Measurements from ENCODE around the gene FGB.

FGB gene

DNA sequence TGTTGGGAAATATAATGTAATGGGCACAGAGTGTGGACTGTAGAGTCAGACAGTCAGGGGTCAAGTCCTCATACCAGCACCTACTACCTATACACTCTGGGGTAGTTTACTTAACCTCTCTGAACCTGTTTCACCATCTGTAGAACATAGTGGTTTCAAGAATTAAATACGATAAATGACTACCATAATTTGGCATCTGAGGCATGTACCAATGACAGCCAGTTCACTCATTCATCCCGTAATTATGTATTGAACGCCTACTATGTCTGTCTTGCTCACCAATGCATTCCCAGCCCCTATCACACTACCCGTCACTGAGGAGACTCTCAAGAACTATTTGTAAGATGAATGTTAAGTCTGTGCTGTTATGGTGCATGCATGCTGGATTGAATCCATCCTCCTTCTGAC, 2.0 kb upstream of the FGB start:
- TF ChIP-seq CTCF (IDR thresholded peaks at IDR 0.05; ENCODE audit: insufficient read depth, low read length, missing control alignments), result no peak

GRCh38 chr4:154564311-154564710, 1.5 kb downstream of the FGB start:
- no peak for TF ChIP-seq CTCF (IDR thresholded peaks at IDR 0.05; ENCODE audit: insufficient read depth, low read length, missing control alignments)
- POLR2A ChIA-PET, result no interaction called here
- no peak overlapping the region for H3K4me3 ChIP-seq (ENCODE audit: low read depth, low read length)
- CTCF ChIA-PET, result interaction anchor here (1.2 to 3.6 kb wide), 2 partner anchors 54 to 74 kb away, joined by 3 to 19 read pairs; no protein-coding TSS in a partner anchor
- no peak for DNase-seq (ENCODE audit: low read depth, low spot score)

More for the DNA sequence above, 2.0 kb upstream of the FGB start:
- DNase-seq (ENCODE audit: low read depth, low spot score), result peak; percentile 59
- no peak overlapping the region for H3K4me3 ChIP-seq (ENCODE audit: low read depth, low read length)
- POLR2A ChIA-PET, result no interaction called here
- CTCF ChIA-PET, result interaction anchor here (1.1 to 8.4 kb wide), 5 partner anchors 10 to 218 kb away, joined by 4 to 353 read pairs (median 13); partner anchors contain the start of genes FGG and PLRG1

GRCh38 chr4:154565704-154566103, 2.9 kb downstream of the FGB start:
- no peak overlapping the region for H3K4me3 ChIP-seq (ENCODE audit: low read depth, low read length)
- ChIA-PET POLR2A (no interaction called here), CTCF (interaction anchor here (0.9 to 3.6 kb wide), 4 partner anchors 14 to 87 kb away, joined by 3 to 19 read pairs (median 3); no protein-coding TSS in a partner anchor)
- DNase-seq (ENCODE audit: low read depth, low spot score), result no peak
- TF ChIP-seq CTCF (IDR thresholded peaks at IDR 0.05; ENCODE audit: insufficient read depth, low read length, missing control alignments), result no peak

- POLR2A ChIA-PET, result no interaction called here
- no peak for DNase-seq (ENCODE audit: low read depth, low spot score)
Observed at GRCh38 chr4:154566639-154567204, 3.9 kb downstream of the FGB start.

GRCh38 chr4:154569028-154569427, 6.2 kb downstream of the FGB start:
- no peak for DNase-seq (ENCODE audit: low read depth, low spot score)
- ChIA-PET POLR2A (no interaction called here), CTCF (interaction anchor here (1.0 to 2.1 kb wide), 3 partner anchors 10 to 17 kb away, joined by 3 to 8 read pairs (median 4); no protein-coding TSS in a partner anchor)
- TF ChIP-seq CTCF (IDR thresholded peaks at IDR 0.05; ENCODE audit: insufficient read depth, low read length, missing control alignments), result no peak
- H3K4me3 ChIP-seq (ENCODE audit: low read depth, low read length), result no peak overlapping the region

More at GRCh38 chr4:154566639-154567204, 3.9 kb downstream of the FGB start:
- no peak overlapping the region for H3K4me3 ChIP-seq (ENCODE audit: low read depth, low read length)
- no peak for TF ChIP-seq CTCF (IDR thresholded peaks at IDR 0.05; ENCODE audit: insufficient read depth, low read length, missing control alignments)
- CTCF ChIA-PET, result interaction anchor here (1.0 to 3.6 kb wide), 5 partner anchors 7 to 58 kb away, joined by 3 to 19 read pairs (median 4); no protein-coding TSS in a partner anchor

DNA sequence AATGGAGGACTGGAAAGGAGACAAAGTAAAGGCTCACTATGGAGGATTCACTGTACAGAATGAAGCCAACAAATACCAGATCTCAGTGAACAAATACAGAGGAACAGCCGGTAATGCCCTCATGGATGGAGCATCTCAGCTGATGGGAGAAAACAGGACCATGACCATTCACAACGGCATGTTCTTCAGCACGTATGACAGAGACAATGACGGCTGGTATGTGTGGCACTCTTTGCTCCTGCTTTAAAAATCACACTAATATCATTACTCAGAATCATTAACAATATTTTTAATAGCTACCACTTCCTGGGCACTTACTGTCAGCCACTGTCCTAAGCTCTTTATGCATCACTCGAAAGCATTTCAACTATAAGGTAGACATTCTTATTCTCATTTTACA, 6.8 kb downstream of the FGB start:
- TF ChIP-seq CTCF (IDR thresholded peaks at IDR 0.05; ENCODE audit: insufficient read depth, low read length, missing control alignments), result no peak
- POLR2A ChIA-PET, result no interaction called here

More for the DNA sequence above, 6.8 kb downstream of the FGB start:
- no peak for DNase-seq (ENCODE audit: low read depth, low spot score)
- CTCF ChIA-PET, result interaction anchor here (1.0 to 1.1 kb wide), 2 partner anchors 12 to 17 kb away, joined by 3 to 4 read pairs; no protein-coding TSS in a partner anchor
- H3K4me3 ChIP-seq (ENCODE audit: low read depth, low read length), result no peak overlapping the region
